GM21717 (cell line): Measurements from ENCODE around the gene SLC45A1.

Source experiments
- ATAC-seq: cut with Tn5 transposase; IDR thresholded peaks from one replicate; pipeline ENCODE4 v1.9.1; 2021; ENCODE audit warnings: mild to moderate bottlenecking, moderate library complexity; ENCODE audit not compliant: unreplicated experiment

The SLC45A1 gene

GRCh38 chr1:8382608-8383505 is 64.9 kb downstream of the SLC45A1 start:
- no peak for ATAC-seq

- no peak for ATAC-seq
Observed at GRCh38 chr1:8384088-8384487, 66.2 kb downstream of the SLC45A1 start.

- no peak for ATAC-seq
Observed at GRCh38 chr1:8384577-8384976, 66.7 kb downstream of the SLC45A1 start.

GRCh38 chr1:8386247-8386646 is 68.3 kb downstream of the SLC45A1 start:
- ATAC-seq: no peak

GRCh38 chr1:8388732-8389562 is 71.0 kb downstream of the SLC45A1 start:
- no peak for ATAC-seq

GRCh38 chr1:8389958-8390535 is 72.1 kb downstream of the SLC45A1 start:
- ATAC-seq: no peak

- no peak for ATAC-seq
Observed at GRCh38 chr1:8390707-8391106, 72.8 kb downstream of the SLC45A1 start.

GRCh38 chr1:8392522-8392921 is 74.6 kb downstream of the SLC45A1 start:
- no peak for ATAC-seq
